GM12878 (cell line): ENCODE data around the gene SUGCT. TPM values are rescaled to one million over a fixed set of nuclear protein-coding genes. Genes with fewer than 3 reads are reported as not detected.

ENCODE experiments used
- ATAC-seq: fragments of 200-7000 bp; cut with Tn5 transposase; 3 replicates; pipeline ENCODE4 v1.9.1; 2020; ENCODE audit warnings: mild to moderate bottlenecking, moderate library complexity
- BruUV-seq: library from RNA; stranded (reverse); fragments of 400-500 nt; replicated peaks from 2 replicates; lab custom pipeline; 2021; lab: Mats Ljungman, UMichigan
- CTCF ChIA-PET: fragments of 300-600 bp; sonication (Branson Sonifier 250); formaldehyde crosslinking; extraction: SDS; loops from one replicate; lab custom pipeline; 2021; ENCODE audit warnings: inconsistent platforms; lab: Yijun Ruan, JAX
- POLR2A ChIA-PET: fragments of 350-600 bp; formaldehyde crosslinking; extraction: SDS; loops from one replicate; lab custom pipeline; 2021; ENCODE audit warnings: inconsistent platforms; lab: Charles Lee
- RAD21 ChIA-PET: fragments of 300-600 bp; sonication (Branson Sonifier 250); formaldehyde crosslinking; loops from one replicate; lab custom pipeline; 2023; ENCODE audit warnings: antibody characterized with exemption; ENCODE audit not compliant: unreplicated experiment; lab: Charles Lee
- SMC1A ChIA-PET: fragments of 300-600 bp; sonication (Branson Sonifier 250); formaldehyde crosslinking; loops from one replicate; lab custom pipeline; 2023; ENCODE audit not compliant: unreplicated experiment, uncharacterized antibody; lab: Charles Lee
- DNase-seq: peaks from one replicate; pipeline ENCODE4 v3.0.0-alpha.2; 2011; ENCODE audit warnings: low read depth, low spot score
- FAIRE-seq: peaks from 3 replicates; lab custom pipeline; 2011; peaks lifted over from hg19 to GRCh38; lab: Jason Lieb, UNC
- H2AFZ ChIP-seq: 2 replicates; pipeline ENCODE4 v1.6.0; 2011; ENCODE audit warnings: low read depth, low read length, control low read depth; ENCODE audit not compliant: control insufficient read depth
- H3K27ac ChIP-seq: 2 replicates; pipeline ENCODE4 v1.5.1; 2011; ENCODE audit warnings: control low read depth; ENCODE audit not compliant: control insufficient read depth, insufficient read depth
- H3K27me3 ChIP-seq, 2 experiments: replicated peaks in 1 of 2; 2 replicates each; pipeline versions ENCODE4 v1.6.0 to v1.6.1; 2011; ENCODE audit warnings: low read length in 1 of 2; ENCODE audit not compliant: control insufficient read depth in 2 of 2, insufficient read depth in 2 of 2
- H3K36me3 ChIP-seq, 2 experiments: 2 replicates each; pipeline ENCODE4 v1.5.1; 2011; ENCODE audit warnings: low read length in 1 of 2; ENCODE audit not compliant: control insufficient read depth in 2 of 2, insufficient read depth in 2 of 2
- H3K4me1 ChIP-seq: 2 replicates; pipeline ENCODE4 v1.6.1; 2011; ENCODE audit warnings: mild to moderate bottlenecking, low read length, moderate library complexity, mixed read lengths; ENCODE audit not compliant: control insufficient read depth, insufficient read depth
- H3K4me2 ChIP-seq: 2 replicates; pipeline ENCODE4 v1.6.0; 2011; ENCODE audit warnings: control low read depth; ENCODE audit not compliant: control insufficient read depth, insufficient read depth
- H3K4me3 ChIP-seq: fragments of 200-600 bp; sonication (generic); 2 replicates; pipeline ENCODE4 v1.5.1; 2016
- H3K79me2 ChIP-seq: 2 replicates; pipeline ENCODE4 v1.6.0; 2011; ENCODE audit warnings: low read length; ENCODE audit not compliant: control insufficient read depth, insufficient read depth
- H3K9ac ChIP-seq: 2 replicates; pipeline ENCODE4 v1.8.0; 2011; ENCODE audit warnings: low read length, control low read depth, mixed read lengths; ENCODE audit not compliant: control insufficient read depth, insufficient read depth
- H3K9me3 ChIP-seq: replicated peaks from 3 replicates; pipeline ENCODE4 v1.5.1; 2011; ENCODE audit warnings: mild to moderate bottlenecking, low read length; ENCODE audit not compliant: control insufficient read depth, insufficient read depth
- H4K20me1 ChIP-seq: 2 replicates; pipeline ENCODE4 v1.6.0; 2011; ENCODE audit not compliant: control insufficient read depth, insufficient read depth
- BHLHE40 ChIP-seq, 2 experiments: fragments of 450-650 bp in 1 of 2; IDR thresholded peaks; 2 replicates each; pipeline ENCODE4 v1.6.1; 2011 to 2017; ENCODE audit warnings: low read depth in 2 of 2, borderline replicate concordance in 1 of 2, improper control_type of control experiment in 1 of 2, low read length in 1 of 2, mild to moderate bottlenecking in 1 of 2
- BRCA1 ChIP-seq: IDR thresholded peaks from 2 replicates; pipeline ENCODE4 v1.6.1; 2011; ENCODE audit warnings: low read depth, low read length, improper control_type of control experiment
- CEBPB ChIP-seq, 2 experiments: fragments of 150-350 bp in 1 of 2; IDR thresholded peaks; 2 replicates each; pipeline ENCODE4 v1.6.1; 2012 to 2014; ENCODE audit warnings: low read depth in 2 of 2, low read length in 2 of 2, borderline replicate concordance in 1 of 2, inconsistent platforms in 1 of 2
- CHD2 ChIP-seq: IDR thresholded peaks from 2 replicates; pipeline ENCODE4 v1.6.1; 2011; ENCODE audit warnings: low read depth, low read length, improper control_type of control experiment, borderline replicate concordance
- IRF4 ChIP-seq: IDR thresholded peaks from 2 replicates; pipeline ENCODE4 v1.6.1; 2011; ENCODE audit warnings: low read depth, low read length
- JUNB ChIP-seq: IDR thresholded peaks from 2 replicates; pipeline ENCODE4 v1.6.1; 2016; ENCODE audit warnings: antibody characterized with exemption, mild to moderate bottlenecking
- PML ChIP-seq: IDR thresholded peaks from 2 replicates; pipeline ENCODE4 v1.6.1; 2012; ENCODE audit warnings: low read length, inconsistent platforms
- RELA ChIP-seq: fragments of 450-650 bp; IDR thresholded peaks from 2 replicates; pipeline ENCODE4 v1.8.0; 2014; ENCODE audit warnings: borderline replicate concordance; ENCODE audit not compliant: partially characterized antibody
- TARDBP ChIP-seq: IDR thresholded peaks from 2 replicates; pipeline ENCODE4 v1.6.1; 2016; ENCODE audit warnings: borderline replicate concordance
- ZNF24 ChIP-seq: fragments of 450-650 bp; IDR thresholded peaks from 2 replicates; pipeline ENCODE4 v1.6.1; 2017; ENCODE audit warnings: antibody characterized with exemption, mild to moderate bottlenecking
- ZNF622 ChIP-seq: fragments of 450-650 bp; IDR thresholded peaks from 2 replicates; pipeline ENCODE4 v1.6.1; 2017; ENCODE audit warnings: mild to moderate bottlenecking, inconsistent platforms
- ZSCAN29 ChIP-seq: fragments of 450-650 bp; IDR thresholded peaks from 2 replicates; pipeline ENCODE4 v1.6.1; 2017; ENCODE audit warnings: mild to moderate bottlenecking, moderate library complexity
- WGBS: methylation state at CpG from one replicate; pipeline ENCODE4 v1.1.6; 2016; ENCODE audit warnings: low lambda C conversion rate; ENCODE audit not compliant: insufficient replicate concordance, insufficient coverage; ENCODE audit errors: missing lambda C conversion rate; 5-methylcytosine and 5-hydroxymethylcytosine counted together
- in situ Hi-C: fragments of 300-500 bp; cut with MboI; formaldehyde crosslinking; loops from 9 replicates; pipeline ENCODE4 v1.14.3; 2018; ENCODE audit warnings: mixed read lengths
- intact Hi-C: fragments of 100-400 bp; cut with micrococcal nuclease; formaldehyde crosslinking; loops from one replicate; pipeline ENCODE4 v1.14.2; 2022; ENCODE audit not compliant: unreplicated experiment
- polyA plus RNA-seq, 11 experiments: library from polyadenylated mRNA; depleted of rRNA in 4 of 11; unstranded in 6 of 11; stranded (reverse) in 5 of 11; fragments of >200 nt; fragmentation: Nextera tagmentation in 4 of 11; fragmentation: Illumina TruSeq in 1 of 11; extraction: Ambion mirVana in 4 of 11; extraction: Trizol in 1 of 11; gene quantifications; 1 replicate in 1 of 11; 2 replicates in 10 of 11; pipeline versions ENCODE4 v1.2.1 to v1.2.3, GENCODE V29; 2011 to 2016; ENCODE audit warnings: inconsistent platforms in 2 of 11, missing spikeins in 2 of 11, low read depth in 1 of 11
- total RNA-seq, 4 experiments: library from RNA; depleted of rRNA in 3 of 4; stranded (reverse); fragments of >200 nt in 3 of 4; fragmentation: Illumina TruSeq in 1 of 4; extraction: Trizol in 1 of 4; gene quantifications; 2 replicates each; pipeline versions ENCODE4 v1.2.1 to v1.2.3, GENCODE V29; 2013 to 2021
- TF ChIP-seq, protein P1 (sequence below): fragments of 450-650 bp; IDR thresholded peaks from 2 replicates; pipeline ENCODE4 v1.6.1; 2016; ENCODE audit warnings: mild to moderate bottlenecking, moderate library complexity, borderline replicate concordance
- TF ChIP-seq, protein P2 (sequence below): fragments of 450-650 bp; IDR thresholded peaks from 2 replicates; pipeline ENCODE4 v1.6.1; 2016; ENCODE audit warnings: mild to moderate bottlenecking

SUGCT gene
- total and polyA plus RNA-seq, 10 of the 15 experiments (the other 5 are each of a cell fraction or from before 2014, with no cell fraction given): 0.08 to 1.2 (median 0.67) TPM; not detected in 1

DNA sequence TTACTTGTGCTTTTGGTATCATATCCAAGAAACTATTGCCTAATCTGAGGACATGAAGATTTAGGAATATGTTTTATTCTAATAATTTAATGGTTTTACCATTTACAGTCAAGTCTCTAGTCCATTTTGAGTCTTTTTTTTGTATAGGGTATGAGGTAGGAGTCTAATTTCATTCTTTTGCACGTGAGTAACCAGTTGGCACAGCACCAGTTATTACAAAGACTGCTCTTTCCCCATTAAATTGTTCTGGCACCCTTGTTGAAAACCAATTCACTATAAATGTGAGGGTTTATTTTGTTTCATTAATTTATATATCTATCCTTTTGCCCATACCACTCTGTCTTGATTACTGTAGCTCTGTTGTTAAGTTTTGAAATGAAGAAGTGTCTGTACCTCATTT, 381.6 kb downstream of the SUGCT start (continued):
- TF ChIP-seq, protein P1, sequence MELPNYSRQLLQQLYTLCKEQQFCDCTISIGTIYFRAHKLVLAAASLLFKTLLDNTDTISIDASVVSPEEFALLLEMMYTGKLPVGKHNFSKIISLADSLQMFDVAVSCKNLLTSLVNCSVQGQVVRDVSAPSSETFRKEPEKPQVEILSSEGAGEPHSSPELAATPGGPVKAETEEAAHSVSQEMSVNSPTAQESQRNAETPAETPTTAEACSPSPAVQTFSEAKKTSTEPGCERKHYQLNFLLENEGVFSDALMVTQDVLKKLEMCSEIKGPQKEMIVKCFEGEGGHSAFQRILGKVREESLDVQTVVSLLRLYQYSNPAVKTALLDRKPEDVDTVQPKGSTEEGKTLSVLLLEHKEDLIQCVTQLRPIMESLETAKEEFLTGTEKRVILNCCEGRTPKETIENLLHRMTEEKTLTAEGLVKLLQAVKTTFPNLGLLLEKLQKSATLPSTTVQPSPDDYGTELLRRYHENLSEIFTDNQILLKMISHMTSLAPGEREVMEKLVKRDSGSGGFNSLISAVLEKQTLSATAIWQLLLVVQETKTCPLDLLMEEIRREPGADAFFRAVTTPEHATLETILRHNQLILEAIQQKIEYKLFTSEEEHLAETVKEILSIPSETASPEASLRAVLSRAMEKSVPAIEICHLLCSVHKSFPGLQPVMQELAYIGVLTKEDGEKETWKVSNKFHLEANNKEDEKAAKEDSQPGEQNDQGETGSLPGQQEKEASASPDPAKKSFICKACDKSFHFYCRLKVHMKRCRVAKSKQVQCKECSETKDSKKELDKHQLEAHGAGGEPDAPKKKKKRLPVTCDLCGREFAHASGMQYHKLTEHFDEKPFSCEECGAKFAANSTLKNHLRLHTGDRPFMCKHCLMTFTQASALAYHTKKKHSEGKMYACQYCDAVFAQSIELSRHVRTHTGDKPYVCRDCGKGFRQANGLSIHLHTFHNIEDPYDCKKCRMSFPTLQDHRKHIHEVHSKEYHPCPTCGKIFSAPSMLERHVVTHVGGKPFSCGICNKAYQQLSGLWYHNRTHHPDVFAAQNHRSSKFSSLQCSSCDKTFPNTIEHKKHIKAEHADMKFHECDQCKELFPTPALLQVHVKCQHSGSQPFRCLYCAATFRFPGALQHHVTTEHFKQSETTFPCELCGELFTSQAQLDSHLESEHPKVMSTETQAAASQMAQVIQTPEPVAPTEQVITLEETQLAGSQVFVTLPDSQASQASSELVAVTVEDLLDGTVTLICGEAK: no peak
- TF ChIP-seq RELA (no peak), BHLHE40 (IDR thresholded peaks at IDR 0.05; ENCODE audit: borderline replicate concordance in 1 of 2, low read depth in 2 of 2, low read length in 1 of 2) (no peak), ZSCAN29 (no peak), CEBPB (IDR thresholded peaks at IDR 0.05; ENCODE audit: borderline replicate concordance in 1 of 2, low read depth in 2 of 2, low read length in 2 of 2) (no peak), ZNF24 (no peak)

- Histone ChIP-seq H2AFZ (no peak overlapping the region), H4K20me1 (no peaks in the 10 kb centered on the region), H3K9me3 (no peaks in the 10 kb centered on the region), H3K79me2 (no peaks in the 10 kb centered on the region), H3K4me2 (no peak overlapping the region), H3K9ac (no peak overlapping the region), H3K4me1 (no peaks in the 10 kb centered on the region), H3K27ac (no peak overlapping the region), H3K4me3 (no peak overlapping the region), H3K36me3 (no peaks in the 10 kb centered on the region), H3K27me3 (no peaks in the 10 kb centered on the region)
- ChIA-PET RAD21 (no interaction called here), CTCF (interaction anchor here (0.9 kb wide), 1 partner anchor 12 kb away, joined by 3 read pairs; no protein-coding TSS in a partner anchor), POLR2A (no interaction called here), SMC1A (no interaction called here)
- FAIRE-seq: no peak
- in situ Hi-C loops: no loop called here
- ATAC-seq: no peak
- 68% methylated on average over 3 of the region's 3 CpGs for WGBS
- no peak for DNase-seq
- TF ChIP-seq BRCA1: no peak
- TF ChIP-seq IRF4: no peak
- TF ChIP-seq, protein P2, sequence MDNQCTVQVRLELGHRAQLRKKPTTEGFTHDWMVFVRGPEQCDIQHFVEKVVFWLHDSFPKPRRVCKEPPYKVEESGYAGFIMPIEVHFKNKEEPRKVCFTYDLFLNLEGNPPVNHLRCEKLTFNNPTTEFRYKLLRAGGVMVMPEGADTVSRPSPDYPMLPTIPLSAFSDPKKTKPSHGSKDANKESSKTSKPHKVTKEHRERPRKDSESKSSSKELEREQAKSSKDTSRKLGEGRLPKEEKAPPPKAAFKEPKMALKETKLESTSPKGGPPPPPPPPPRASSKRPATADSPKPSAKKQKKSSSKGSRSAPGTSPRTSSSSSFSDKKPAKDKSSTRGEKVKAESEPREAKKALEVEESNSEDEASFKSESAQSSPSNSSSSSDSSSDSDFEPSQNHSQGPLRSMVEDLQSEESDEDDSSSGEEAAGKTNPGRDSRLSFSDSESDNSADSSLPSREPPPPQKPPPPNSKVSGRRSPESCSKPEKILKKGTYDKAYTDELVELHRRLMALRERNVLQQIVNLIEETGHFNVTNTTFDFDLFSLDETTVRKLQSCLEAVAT: no peak
- TF ChIP-seq PML: no peak
- TF ChIP-seq CEBPB (IDR thresholded peaks at IDR 0.05; ENCODE audit: borderline replicate concordance in 1 of 2, low read depth in 2 of 2, low read length in 2 of 2): no peak
- TF ChIP-seq JUNB: no peak
- no peak for TF ChIP-seq ZNF622
- TF ChIP-seq ZNF24: no peak
- no peak for TF ChIP-seq TARDBP
- no peak for TF ChIP-seq CHD2
- no TSS peak for BruUV-seq
- intact Hi-C loops: no loop called here
Observed at GRCh38 chr7:40519009-40519408, 384.2 kb downstream of the SUGCT start.
